Measurements from ENCODE around the gene ATP5ME. TPM values are rescaled to one million over a fixed set of nuclear protein-coding genes. Genes with fewer than 3 reads are reported as not detected.

Gene ATP5ME
- total and polyA plus RNA-seq, 3 donors from 2014 or later = 123 to 299 (median 139) TPM

DNA sequence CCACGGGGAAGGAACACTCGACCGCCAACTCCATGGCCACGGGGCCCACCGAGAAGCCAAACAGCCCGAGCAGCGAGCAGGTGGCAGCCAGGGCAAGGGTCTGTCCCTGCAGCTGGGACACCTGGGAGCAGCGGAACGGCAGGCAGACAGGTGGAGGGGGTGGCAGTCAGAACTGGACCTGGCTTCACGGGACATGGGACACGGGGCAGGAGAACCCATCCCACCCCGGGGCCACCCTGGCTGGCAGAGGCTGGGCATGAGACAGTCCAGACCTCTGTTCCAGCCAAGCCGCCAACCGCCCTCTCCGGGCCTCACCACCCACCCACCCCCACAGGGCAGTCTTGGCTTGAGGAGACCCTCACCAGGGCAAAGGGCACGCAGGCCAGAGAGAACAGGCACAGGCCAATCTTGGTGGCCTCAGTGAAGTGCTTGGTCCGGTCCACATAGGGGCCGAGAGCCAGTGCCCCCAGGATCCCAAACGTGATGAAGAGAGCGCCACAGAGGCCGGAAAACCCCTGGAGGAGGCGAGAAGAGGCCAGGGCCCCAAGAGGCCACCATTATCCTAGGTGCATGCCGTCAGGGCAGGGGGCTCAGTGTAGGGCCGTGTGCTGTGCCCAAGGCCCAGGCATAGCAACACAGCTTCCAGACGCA lies 9.3 kb upstream of the ATP5ME start:
- Histone ChIP-seq H3K9me3 (no peaks in the 10 kb centered on the region), H3K4me3 (no peak overlapping the region), H3K27me3 (no peaks in the 10 kb centered on the region), H3K4me1 (peaks cover 16% of the 10 kb centered on the region), H3K36me3 (ENCODE audit: low read depth, missing control alignments) (no peaks in the 10 kb centered on the region), H3K27ac (no peak overlapping the region)
- no peak for DNase-seq
- 72 to 81% methylated on average over 15 to 25 of the region's 25 CpGs for WGBS, 2 donors
- intact Hi-C loops (cut with DNase I; ENCODE audit: low total_unique reads) = no loop called here
- TF ChIP-seq, protein P1, sequence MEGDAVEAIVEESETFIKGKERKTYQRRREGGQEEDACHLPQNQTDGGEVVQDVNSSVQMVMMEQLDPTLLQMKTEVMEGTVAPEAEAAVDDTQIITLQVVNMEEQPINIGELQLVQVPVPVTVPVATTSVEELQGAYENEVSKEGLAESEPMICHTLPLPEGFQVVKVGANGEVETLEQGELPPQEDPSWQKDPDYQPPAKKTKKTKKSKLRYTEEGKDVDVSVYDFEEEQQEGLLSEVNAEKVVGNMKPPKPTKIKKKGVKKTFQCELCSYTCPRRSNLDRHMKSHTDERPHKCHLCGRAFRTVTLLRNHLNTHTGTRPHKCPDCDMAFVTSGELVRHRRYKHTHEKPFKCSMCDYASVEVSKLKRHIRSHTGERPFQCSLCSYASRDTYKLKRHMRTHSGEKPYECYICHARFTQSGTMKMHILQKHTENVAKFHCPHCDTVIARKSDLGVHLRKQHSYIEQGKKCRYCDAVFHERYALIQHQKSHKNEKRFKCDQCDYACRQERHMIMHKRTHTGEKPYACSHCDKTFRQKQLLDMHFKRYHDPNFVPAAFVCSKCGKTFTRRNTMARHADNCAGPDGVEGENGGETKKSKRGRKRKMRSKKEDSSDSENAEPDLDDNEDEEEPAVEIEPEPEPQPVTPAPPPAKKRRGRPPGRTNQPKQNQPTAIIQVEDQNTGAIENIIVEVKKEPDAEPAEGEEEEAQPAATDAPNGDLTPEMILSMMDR (IDR thresholded peaks at IDR 0.05) = no peak
- TF ChIP-seq POLR2A (IDR thresholded peaks at IDR 0.05) = no peak

GRCh38 chr4:682490-683172 lies 8.6 kb upstream of the ATP5ME start:
- 80 to 84% methylated on average over 5 to 23 of the region's 23 CpGs for WGBS, 2 donors
- no peaks in the 10 kb centered on the region for H3K36me3 ChIP-seq (ENCODE audit: low read depth, missing control alignments)
- peaks cover 16% of the 10 kb centered on the region for H3K4me1 ChIP-seq
- TF ChIP-seq, protein P1 (IDR thresholded peaks at IDR 0.05) = no peak
- TF ChIP-seq POLR2A (IDR thresholded peaks at IDR 0.05) = no peak
- intact Hi-C loops (cut with DNase I; ENCODE audit: low total_unique reads) = no loop called here
- no peak overlapping the region for H3K27ac ChIP-seq
- H3K4me3 ChIP-seq = no peak overlapping the region
- H3K27me3 ChIP-seq = no peaks in the 10 kb centered on the region
- DNase-seq = no peak
- H3K9me3 ChIP-seq = no peaks in the 10 kb centered on the region

- Histone ChIP-seq H3K27ac (no peak overlapping the region), H3K27me3 (no peaks in the 10 kb centered on the region), H3K4me3 (peak overlapping the region in 1 of 2 donors; percentile 43), H3K36me3 (ENCODE audit: low read depth, missing control alignments) (no peaks in the 10 kb centered on the region), H3K9me3 (no peaks in the 10 kb centered on the region), H3K4me1 (peaks cover 16% of the 10 kb centered on the region)
- intact Hi-C loops (cut with DNase I; ENCODE audit: low total_unique reads) = no loop called here
- no peak for TF ChIP-seq POLR2A (IDR thresholded peaks at IDR 0.05)
- TF ChIP-seq, protein P1 (IDR thresholded peaks at IDR 0.05) = no peak
- 68% methylated on average over 46 of the region's 58 CpGs; no CpG with 5 or more reads in 1 of the 2 donors for WGBS, 2 donors
- DNase-seq = no peak
Observed at GRCh38 chr4:681736-682451, 7.8 kb upstream of the ATP5ME start.

DNA sequence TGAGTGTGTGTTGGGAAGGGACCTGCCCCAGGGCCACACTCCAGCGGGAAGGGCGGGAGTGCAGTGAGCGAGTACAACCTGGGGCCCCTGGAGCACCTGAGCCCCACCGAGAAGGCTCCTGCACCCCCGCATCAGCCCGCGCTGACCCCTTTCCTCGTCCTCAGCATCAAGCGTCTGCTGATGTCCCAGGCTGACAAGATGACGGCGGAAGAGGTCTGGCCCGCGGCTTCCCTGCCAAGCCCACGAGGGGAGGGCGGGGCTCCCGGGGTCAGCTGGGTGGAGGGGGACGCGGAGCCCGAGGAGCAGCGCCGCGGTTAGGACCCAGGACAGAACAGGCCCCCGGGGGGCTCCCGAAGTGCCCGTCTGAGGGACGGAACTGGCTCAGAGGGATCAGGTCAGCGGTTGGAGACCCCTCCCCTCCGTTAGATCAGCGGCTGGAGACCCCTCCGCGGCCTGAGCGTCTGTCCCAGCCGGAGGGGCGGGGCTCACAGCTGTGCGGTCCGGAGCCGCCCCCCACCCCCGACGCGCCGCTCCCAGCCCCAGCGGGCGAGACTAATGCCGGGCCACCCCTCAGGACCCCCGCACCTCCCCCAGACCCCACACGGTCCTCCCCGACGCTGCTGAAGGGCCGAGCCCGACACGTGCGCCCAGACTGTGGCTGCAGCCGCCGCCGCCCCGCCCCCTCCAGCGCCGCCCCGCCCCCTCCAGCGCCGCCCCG lies 7.0 kb upstream of the ATP5ME start:
- intact Hi-C loops (cut with DNase I; ENCODE audit: low total_unique reads) = no loop called here
- peaks cover 20% of the 10 kb centered on the region for H3K4me1 ChIP-seq
- no peak overlapping the region for H3K27ac ChIP-seq
- H3K27me3 ChIP-seq = no peaks in the 10 kb centered on the region
- peak; percentile 52 for DNase-seq
- no peaks in the 10 kb centered on the region for H3K9me3 ChIP-seq
- 3% methylated on average over 37 of the region's 62 CpGs; no CpG with 5 or more reads in 1 of the 2 donors for WGBS, 2 donors
- no peak for TF ChIP-seq POLR2A (IDR thresholded peaks at IDR 0.05)
- TF ChIP-seq, protein P1 (IDR thresholded peaks at IDR 0.05) = no peak
- H3K4me3 ChIP-seq = peak overlapping the region; percentile 36 to 56
- no peaks in the 10 kb centered on the region for H3K36me3 ChIP-seq (ENCODE audit: low read depth, missing control alignments)
